Measurements from ENCODE around the gene ANKRD6.
A peak's percentile ranks its signal among the peaks of the same experiment; 100 is the strongest.
"Not testable (repeated sequence)": the region's sequence is repeated elsewhere in the genome, so short reads cannot be mapped to it uniquely, and the experiment has no call there.

Gene ANKRD6

GRCh38 chr6:89630488-89630887 is 197.5 kb downstream of the ANKRD6 start:
- no peak overlapping the region for H2AFZ ChIP-seq (ENCODE audit: low read depth, low read length, severe bottlenecking)
- no peaks in the 10 kb centered on the region for H4K20me1 ChIP-seq (ENCODE audit: low read depth, low read length)
- H3K9me2 ChIP-seq (replicated peaks; ENCODE audit: insufficient read depth, low read length) = no peaks in the 10 kb centered on the region
- peaks cover 4% of the 10 kb centered on the region; the same call in 1 of the 2 replicates for H3F3A ChIP-seq (ENCODE audit: insufficient read depth)
- H3K27me3 ChIP-seq (ENCODE audit: low read length) = no peaks in the 10 kb centered on the region
- no peaks in the 10 kb centered on the region for H3K36me3 ChIP-seq (ENCODE audit: low read length)
- no peaks in the 10 kb centered on the region for H3K9me3 ChIP-seq (ENCODE audit: insufficient read depth, low read length)
- TF ChIP-seq EZH2phosphoT487 (conservative IDR thresholded peaks at IDR 0.05; ENCODE audit: low read length) = no peak
- no peak for TF ChIP-seq CTCF (IDR thresholded peaks at IDR 0.05; ENCODE audit: insufficient read depth, low read length, poor library complexity, severe bottlenecking)
- H3K9ac ChIP-seq (ENCODE audit: low read length) = no peak overlapping the region
- H3K4me3 ChIP-seq (ENCODE audit: insufficient read depth, low read length, poor library complexity, severe bottlenecking) = no peak overlapping the region
- H3K79me2 ChIP-seq (ENCODE audit: insufficient read depth, low read length) = no peaks in the 10 kb centered on the region
- no peak overlapping the region for H3K27ac ChIP-seq (ENCODE audit: low read depth, low read length)
- no peak overlapping the region for H3K4me2 ChIP-seq (ENCODE audit: low read depth, low read length, poor library complexity, severe bottlenecking)

- peaks cover 24% of the 10 kb centered on the region; the same call in 1 of the 2 replicates for H3K79me2 ChIP-seq (ENCODE audit: insufficient read depth, low read length)
Observed at GRCh38 chr6:89636412-89636811, 203.5 kb downstream of the ANKRD6 start.

GRCh38 chr6:89637960-89638319 is 205.0 kb downstream of the ANKRD6 start:
- H3K4me3 ChIP-seq (ENCODE audit: insufficient read depth, low read length, poor library complexity, severe bottlenecking) = peak overlapping the region; percentile 83
- peak overlapping the region; percentile 73 for H2AFZ ChIP-seq (ENCODE audit: low read depth, low read length, severe bottlenecking)
- H4K20me1 ChIP-seq (ENCODE audit: low read depth, low read length) = no peaks in the 10 kb centered on the region
- H3K27ac ChIP-seq (ENCODE audit: low read depth, low read length) = peak overlapping the region; percentile 88
- H3K27me3 ChIP-seq (ENCODE audit: low read length) = no peaks in the 10 kb centered on the region
- no peaks in the 10 kb centered on the region for H3K9me2 ChIP-seq (replicated peaks; ENCODE audit: insufficient read depth, low read length)
- H3K9me3 ChIP-seq (ENCODE audit: insufficient read depth, low read length) = no peaks in the 10 kb centered on the region
- no peak for TF ChIP-seq CTCF (IDR thresholded peaks at IDR 0.05; ENCODE audit: insufficient read depth, low read length, poor library complexity, severe bottlenecking)
- TF ChIP-seq EZH2phosphoT487 (conservative IDR thresholded peaks at IDR 0.05; ENCODE audit: low read length) = no peak
- H3K79me2 ChIP-seq (ENCODE audit: insufficient read depth, low read length) = peaks cover 24% of the 10 kb centered on the region; the same call in 1 of the 2 replicates
- peak overlapping the region; percentile 79 for H3K4me2 ChIP-seq (ENCODE audit: low read depth, low read length, poor library complexity, severe bottlenecking)
- H3K9ac ChIP-seq (ENCODE audit: low read length) = peak overlapping the region; percentile 79
- H3F3A ChIP-seq (ENCODE audit: insufficient read depth) = peaks cover 14% of the 10 kb centered on the region
- peaks cover 17% of the 10 kb centered on the region for H3K36me3 ChIP-seq (ENCODE audit: low read length)

More at GRCh38 chr6:89636412-89636811, 203.5 kb downstream of the ANKRD6 start:
- peaks cover 16% of the 10 kb centered on the region for H3F3A ChIP-seq (ENCODE audit: insufficient read depth)
- not testable (repeated sequence) for H3K9me2 ChIP-seq (replicated peaks; ENCODE audit: insufficient read depth, low read length); H3K9ac ChIP-seq (ENCODE audit: low read length); H4K20me1 ChIP-seq (ENCODE audit: low read depth, low read length); H2AFZ ChIP-seq (ENCODE audit: low read depth, low read length, severe bottlenecking); H3K27ac ChIP-seq (ENCODE audit: low read depth, low read length); H3K4me3 ChIP-seq (ENCODE audit: insufficient read depth, low read length, poor library complexity, severe bottlenecking); H3K4me2 ChIP-seq (ENCODE audit: low read depth, low read length, poor library complexity, severe bottlenecking); H3K27me3 ChIP-seq (ENCODE audit: low read length); H3K9me3 ChIP-seq (ENCODE audit: insufficient read depth, low read length)
- peaks cover 14% of the 10 kb centered on the region for H3K36me3 ChIP-seq (ENCODE audit: low read length)

- peaks cover 14% of the 10 kb centered on the region for H3F3A ChIP-seq (ENCODE audit: insufficient read depth)
- no peaks in the 10 kb centered on the region for H3K27me3 ChIP-seq (ENCODE audit: low read length)
- no peak for TF ChIP-seq EZH2phosphoT487 (conservative IDR thresholded peaks at IDR 0.05; ENCODE audit: low read length)
- TF ChIP-seq CTCF (IDR thresholded peaks at IDR 0.05; ENCODE audit: insufficient read depth, low read length, poor library complexity, severe bottlenecking) = no peak
- no peaks in the 10 kb centered on the region for H3K9me3 ChIP-seq (ENCODE audit: insufficient read depth, low read length)
- H2AFZ ChIP-seq (ENCODE audit: low read depth, low read length, severe bottlenecking) = peak within 1 kb of the TSS; percentile 73
- H3K36me3 ChIP-seq (ENCODE audit: low read length) = peaks cover 17% of the 10 kb centered on the region
- peak within 1 kb of the TSS; percentile 83 for H3K4me3 ChIP-seq (ENCODE audit: insufficient read depth, low read length, poor library complexity, severe bottlenecking)
- peak within 1 kb of the TSS; percentile 79 for H3K9ac ChIP-seq (ENCODE audit: low read length)
- peak within 1 kb of the TSS; percentile 88 for H3K27ac ChIP-seq (ENCODE audit: low read depth, low read length)
- no peaks in the 10 kb centered on the region for H4K20me1 ChIP-seq (ENCODE audit: low read depth, low read length)
- no peaks in the 10 kb centered on the region for H3K9me2 ChIP-seq (replicated peaks; ENCODE audit: insufficient read depth, low read length)
- peaks cover 24% of the 10 kb centered on the region; the same call in 1 of the 2 replicates for H3K79me2 ChIP-seq (ENCODE audit: insufficient read depth, low read length)
- peak within 1 kb of the TSS; percentile 79 for H3K4me2 ChIP-seq (ENCODE audit: low read depth, low read length, poor library complexity, severe bottlenecking)
Observed at GRCh38 chr6:89638320-89639195, 205.6 kb downstream of the ANKRD6 start, which contains the start of gene LYRM2. TSS of gene LYRM2 (minus strand) at chr6:89638747. CDS start at chr6:89638716, 31 bp downstream.
